HG03432 (cell line): ENCODE data around the gene GIMAP7.
"Not testable (repeated sequence)": the region's sequence is repeated elsewhere in the genome, so short reads cannot be mapped to it uniquely, and the experiment has no call there.

Experiments
- ATAC-seq: cut with Tn5 transposase; IDR thresholded peaks from one replicate; pipeline ENCODE4 v1.9.1; 2021; ENCODE audit warnings: mild to moderate bottlenecking, moderate library complexity; ENCODE audit not compliant: unreplicated experiment

The GIMAP7 gene

DNA sequence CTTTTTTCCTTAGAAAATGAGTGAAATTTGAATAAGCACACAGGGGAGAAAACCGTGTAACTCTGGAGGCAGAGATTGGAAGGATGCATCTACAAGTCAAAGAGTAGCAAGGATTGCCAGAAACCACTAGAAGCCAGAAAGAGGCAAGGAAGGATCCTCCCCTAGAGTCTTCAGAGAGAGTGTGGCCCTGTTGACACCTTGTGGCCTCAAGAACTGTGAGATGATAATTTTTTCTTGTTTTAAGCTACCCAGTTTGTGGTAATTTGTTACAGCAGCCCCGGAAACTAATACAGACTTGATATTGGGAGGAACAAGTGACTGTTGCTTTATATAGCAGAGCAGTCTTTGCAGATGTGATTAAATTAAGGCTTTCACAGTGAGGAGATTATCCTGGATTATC is 3.6 kb upstream of the GIMAP7 start:
- no peak for ATAC-seq

DNA sequence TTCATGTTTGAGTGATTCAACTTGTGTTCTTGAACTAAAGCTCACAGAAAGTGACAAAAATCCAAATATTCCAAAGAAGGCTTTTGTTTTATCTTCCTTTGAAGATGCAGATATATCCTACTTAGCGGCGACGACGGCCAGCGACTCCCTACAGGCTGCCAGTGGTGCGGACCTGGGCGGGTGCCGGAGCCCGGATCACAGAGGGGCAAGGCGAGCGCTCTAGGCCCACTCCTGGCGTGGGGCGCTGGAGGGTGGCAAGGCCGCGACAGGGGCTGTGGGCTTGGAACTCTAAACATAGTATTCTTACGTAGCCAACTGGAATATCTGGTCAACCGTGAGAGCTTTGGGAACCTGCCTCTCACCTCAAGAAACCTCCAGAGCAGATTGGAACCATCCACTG is 914 bp upstream of the GIMAP7 start:
- ATAC-seq = no peak

DNA sequence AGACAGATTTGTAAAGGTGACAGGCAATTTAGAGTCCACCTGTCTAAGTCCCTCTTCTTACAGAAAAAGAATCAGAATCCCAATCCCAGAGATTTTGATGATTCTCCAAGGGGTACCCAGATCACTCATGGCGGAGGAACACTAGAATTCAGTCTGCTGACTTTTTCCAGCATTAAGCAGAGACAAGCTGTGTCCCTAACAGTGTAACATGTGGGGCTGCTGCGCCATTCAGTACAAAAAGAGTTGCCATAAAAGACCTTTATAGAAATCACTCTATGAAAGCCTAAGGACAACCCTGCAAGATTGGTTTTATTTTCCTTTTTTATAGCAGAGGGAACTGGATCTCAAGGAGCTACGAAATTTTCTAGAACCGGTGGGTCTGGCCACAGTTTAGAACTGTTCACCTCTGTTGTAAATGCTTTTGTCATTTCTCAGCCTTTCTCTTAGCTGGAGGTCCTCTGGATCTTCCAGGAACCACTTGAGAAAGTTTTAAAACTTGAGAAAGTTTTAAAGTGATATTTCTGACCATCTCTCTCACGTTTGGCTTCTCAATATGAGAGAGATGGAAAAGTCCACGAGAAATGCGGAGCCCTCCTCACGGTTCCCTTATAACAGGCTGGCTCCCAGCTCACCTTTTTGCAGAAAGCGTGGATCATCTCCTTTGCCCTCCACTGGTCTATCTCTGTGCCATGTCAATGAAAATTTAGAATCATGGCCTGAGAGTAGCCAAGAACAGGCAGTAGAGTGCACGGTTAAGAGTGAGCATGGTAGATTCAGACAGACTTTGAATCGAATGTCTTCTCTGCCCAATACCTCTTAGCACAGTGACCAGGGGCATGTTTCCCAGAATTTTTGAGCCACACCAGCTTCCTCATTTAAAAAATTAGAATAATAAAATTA is 826 bp downstream of the GIMAP7 start:
- peak; percentile 31 for ATAC-seq

DNA sequence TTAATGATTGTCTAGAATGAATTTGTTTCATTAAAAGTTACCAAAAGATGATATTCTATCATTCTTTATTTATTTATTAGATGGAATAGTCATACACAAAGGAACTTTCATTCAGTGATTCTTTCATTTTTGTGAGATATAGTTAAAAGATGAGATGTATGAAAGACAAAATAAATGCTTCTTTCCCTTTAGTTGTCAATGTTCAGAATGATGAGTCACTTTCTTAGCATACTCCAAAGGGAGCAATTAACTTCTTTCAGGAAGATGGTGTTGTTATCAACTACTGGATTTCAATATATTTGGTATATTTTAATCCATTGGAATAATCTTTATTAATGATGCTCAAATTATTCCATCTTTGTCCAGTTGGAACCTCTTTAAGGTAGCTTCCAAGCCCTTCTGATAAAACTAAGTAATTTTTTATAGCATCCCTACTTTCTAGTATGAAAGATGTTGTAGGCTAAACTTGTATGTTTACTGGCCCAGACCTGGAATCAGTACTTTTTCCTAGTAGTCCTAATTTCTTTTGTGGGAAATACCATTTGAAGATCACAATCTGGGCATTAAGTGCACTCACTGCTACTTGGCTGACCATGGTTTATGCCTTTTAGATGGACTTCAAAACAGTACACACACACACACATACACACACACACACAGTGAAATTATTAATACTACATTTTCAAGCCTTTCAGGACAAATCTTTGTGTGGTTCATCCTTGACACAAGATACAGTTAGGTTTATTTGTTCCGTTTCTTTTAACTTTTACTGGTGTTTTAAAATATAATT is 2.5 kb downstream of the GIMAP7 start:
- no peak for ATAC-seq

DNA sequence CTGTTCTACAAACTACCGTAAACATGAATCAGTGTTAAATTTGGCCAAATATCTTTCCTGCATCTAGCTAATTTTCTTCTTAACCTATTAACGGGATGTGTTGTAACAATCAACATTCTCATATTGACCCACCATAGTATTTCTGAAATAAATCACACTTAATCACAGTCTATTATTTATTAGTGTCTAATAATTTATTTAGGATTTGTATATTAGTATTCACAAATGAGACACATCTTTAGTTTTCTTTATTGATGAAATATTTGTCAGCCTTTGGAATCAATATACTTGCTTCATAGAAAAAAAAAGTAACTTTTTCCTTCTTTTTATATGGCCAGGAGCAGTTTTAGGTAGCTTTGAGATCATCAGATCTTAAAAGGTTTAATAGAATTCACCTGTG is 4.6 kb downstream of the GIMAP7 start:
- no peak for ATAC-seq

DNA sequence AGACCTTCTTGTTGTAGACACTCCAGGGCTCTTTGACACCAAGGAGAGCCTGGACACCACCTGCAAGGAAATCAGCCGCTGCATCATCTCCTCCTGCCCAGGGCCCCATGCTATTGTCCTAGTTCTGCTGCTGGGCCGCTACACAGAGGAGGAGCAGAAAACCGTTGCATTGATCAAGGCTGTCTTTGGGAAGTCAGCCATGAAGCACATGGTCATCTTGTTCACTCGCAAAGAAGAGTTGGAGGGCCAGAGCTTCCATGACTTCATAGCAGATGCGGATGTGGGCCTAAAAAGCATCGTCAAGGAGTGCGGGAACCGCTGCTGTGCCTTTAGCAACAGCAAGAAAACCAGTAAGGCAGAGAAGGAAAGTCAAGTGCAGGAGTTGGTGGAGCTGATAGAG is 5.5 kb downstream of the GIMAP7 start:
- ATAC-seq = no peak

DNA sequence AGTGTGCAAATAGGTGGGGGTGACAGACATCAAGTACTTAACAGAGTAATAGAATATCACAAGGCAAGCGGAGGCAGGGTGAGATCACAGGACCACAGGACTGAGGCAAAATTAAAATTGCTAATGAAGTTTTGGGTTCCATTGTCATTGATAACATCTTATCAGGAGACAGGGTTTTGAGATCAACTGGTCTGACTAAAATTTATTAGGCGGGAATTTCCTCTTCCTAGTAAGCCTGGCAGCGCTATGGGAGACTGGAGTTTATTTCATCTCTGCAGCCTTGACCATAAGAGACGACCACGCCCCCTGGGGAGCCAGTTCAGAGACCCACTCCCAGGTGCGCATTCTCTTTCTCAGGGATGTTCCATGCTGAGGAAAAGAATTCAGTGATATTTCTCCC is 8.3 kb downstream of the GIMAP7 start:
- ATAC-seq = not testable (repeated sequence)

DNA sequence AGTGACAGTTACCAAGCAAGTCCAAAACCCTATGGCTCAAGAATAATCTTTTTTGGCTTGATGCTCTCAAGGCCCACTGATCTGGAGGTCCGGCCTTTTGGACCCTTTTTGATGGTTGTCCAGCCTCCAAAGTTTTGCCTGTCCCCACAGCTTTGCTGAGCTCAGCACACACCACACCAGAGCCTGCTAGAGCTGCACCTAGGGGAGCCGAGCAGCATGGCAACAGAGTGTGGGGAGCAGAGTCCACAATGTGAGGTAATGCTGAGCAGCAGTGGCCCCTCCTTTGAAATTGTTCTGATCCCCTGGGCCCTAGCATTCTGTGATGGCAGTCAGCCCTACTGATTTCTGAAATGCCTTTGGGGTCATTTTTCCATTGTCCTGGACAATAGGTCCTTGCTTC is 9.3 kb downstream of the GIMAP7 start:
- ATAC-seq = no peak

DNA sequence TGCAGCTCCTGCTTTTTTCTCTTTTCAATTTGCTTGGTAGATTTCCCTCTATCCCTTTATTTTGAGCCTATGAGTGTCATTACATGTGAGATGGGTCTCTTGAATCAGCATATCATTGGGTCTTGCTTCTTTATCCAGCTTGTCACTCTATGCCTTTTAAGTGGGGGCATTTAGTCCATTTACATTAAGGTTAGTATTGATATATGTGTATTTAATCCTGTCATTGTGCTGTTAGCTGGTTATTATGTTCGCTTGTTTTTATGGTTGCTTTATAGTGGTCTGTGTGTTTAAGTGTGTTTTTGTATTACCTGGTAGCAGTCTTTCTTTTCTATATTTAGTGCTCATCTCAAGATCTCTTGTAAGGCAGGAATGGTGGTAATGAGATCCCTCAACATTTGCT is 17.0 kb downstream of the GIMAP7 start:
- ATAC-seq = no peak

DNA sequence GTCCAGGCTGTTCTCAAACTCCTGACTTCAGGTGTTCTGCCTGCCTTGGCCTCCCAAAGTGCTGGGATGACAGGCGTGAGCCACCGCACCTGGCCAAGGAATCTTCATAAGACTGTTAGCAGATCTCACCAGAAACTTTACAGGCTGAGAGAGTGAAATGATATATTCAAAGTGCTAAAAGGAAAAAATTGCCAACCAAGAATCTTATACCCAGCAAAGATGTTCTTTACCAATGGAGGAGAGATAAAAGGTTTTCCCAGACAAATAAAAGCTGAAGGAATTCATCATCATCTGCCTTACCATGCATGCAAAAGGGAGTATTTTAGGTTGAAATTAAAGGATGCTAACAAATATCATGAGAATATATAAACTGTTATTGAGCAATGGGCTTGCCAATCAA is 23.6 kb downstream of the GIMAP7 start:
- ATAC-seq = no peak

DNA sequence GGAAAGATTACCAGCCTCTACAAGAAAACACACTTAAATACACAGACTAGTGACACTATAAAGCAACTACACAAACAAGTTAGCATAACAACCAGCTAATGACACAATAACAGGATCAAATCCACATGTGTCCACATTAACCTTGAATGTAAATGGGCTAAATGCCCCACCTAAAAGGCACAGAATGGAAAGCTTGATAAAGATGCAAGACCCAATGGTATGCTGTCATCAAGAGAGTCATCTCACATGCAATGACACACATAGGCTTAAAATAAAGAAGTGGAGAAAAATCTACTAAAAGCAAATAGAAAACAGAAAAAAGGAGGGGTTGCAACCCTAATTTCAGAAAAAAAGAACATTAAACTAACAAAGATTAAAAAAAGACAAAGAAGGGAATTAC is 38.5 kb downstream of the GIMAP7 start:
- no peak for ATAC-seq

DNA sequence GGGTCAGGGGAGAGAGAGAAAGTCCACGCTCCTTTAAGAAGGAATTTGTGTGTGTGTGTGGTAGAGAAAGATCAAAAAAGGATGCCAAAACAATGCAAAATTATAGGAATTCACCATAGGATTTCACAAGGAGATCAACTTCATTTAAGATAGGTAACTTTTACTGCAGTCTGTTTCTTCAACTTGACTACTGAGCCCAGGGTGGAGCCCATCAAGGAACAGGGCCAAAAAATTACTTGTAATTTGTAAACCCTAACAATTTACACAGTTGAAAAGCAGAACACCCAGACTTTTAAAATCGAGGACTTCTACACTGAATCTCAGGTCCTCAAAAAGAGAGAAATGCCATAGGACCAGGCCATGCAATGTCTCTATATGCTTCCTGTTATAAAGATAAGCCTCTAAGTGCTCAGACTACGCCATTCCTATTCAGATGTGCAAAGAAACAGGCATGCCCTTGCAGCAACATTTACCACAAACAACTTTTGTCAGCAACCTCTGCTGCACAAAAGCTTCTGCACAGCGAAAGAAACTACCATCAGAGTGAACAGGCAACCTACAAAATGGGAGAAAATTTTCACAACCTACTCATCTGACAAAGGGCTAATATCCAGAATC is 42.0 kb downstream of the GIMAP7 start:
- ATAC-seq = no peak

DNA sequence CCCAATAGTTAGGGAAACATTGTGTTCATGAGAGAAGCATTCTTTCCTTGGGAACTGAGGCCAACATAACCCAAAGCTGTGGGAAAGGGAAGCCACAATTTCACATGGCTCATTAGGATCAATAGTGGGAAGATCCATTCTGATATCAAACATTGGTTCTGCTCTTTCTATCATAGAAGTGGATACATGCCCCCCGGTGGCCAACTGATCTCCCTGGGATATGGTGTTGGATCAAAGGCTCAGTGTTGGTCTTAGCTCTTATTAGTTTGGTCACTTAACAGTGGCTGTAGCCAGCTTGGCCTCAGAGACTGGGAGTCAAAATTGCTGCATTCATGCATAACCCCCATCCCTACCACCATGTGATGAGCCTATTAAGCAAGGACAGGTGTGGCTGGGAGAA is 45.8 kb downstream of the GIMAP7 start:
- no peak for ATAC-seq

DNA sequence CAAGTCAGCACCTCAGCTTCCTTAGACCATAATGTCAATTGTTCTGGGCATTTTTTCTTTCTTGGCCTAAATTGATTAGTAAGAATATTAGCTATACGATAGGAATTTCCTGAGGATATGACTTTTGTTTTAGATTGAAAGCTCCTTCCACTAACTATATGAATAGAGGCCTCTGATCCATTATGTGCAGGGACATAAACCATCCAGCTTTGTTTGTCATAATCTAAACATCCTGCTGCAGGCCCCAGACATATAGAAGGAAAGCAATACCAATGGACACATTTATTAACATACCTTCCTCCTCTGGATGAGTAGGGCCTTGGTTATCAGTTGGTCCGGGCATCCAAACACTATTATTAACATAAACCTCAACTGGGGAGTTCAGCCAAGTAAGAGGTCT is 48.2 kb downstream of the GIMAP7 start:
- no peak for ATAC-seq

DNA sequence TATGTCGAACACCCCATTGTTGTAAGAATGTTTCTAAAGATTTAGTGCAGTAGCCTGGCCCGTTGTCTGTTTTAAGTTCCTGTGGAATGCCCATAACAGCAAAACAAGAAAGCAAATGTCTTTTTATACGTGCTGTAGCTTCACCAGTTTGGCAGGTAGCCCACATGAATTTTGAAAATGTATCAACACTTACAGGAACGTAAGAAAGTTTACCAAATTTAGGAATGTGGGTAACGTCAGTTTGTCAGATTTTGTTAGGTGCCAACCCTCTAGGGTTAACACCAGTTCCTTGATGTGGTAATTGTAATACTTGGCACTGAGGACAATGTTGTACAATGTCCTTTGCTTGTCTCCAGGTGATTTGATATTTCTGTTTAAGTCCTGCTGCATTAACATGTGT is 49.3 kb downstream of the GIMAP7 start:
- no peak for ATAC-seq

DNA sequence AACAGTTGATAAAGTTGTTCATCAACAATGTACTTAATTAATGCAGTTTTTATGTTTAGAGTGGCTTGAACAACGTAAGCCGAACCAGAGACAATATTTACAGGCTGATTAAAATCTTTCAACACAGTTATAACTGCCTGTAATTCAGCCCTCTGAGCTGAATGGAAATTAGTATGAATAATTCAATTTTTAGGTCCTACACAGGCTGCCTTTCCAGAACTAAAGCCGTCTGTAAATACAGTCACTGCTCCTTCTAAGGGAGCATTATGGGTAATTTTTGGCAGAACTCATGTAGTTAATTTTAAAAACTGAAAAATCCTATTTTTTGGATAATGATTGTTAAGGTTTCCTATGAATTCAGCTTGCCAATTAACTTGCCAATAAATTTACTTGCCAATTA is 49.9 kb downstream of the GIMAP7 start:
- no peak for ATAC-seq

DNA sequence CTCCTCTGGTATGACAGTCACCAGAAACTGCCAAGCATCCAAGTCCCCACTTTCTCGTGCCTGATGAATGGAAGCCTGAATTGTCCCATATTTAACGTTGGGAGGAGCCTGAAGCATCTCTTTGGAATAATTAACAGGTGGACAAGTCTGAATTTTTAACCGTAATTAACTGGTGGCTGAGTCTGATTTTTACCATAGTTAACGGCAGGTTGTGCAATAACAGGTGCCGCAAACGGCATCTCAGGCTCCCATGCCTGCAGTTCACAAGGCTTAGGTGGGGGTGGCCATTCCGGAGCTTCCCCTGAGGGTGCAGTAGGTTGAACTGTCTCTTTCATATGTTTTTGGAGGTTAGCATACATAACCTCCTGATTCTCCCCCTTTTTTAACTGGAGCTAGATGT is 50.6 kb downstream of the GIMAP7 start:
- ATAC-seq = no peak

DNA sequence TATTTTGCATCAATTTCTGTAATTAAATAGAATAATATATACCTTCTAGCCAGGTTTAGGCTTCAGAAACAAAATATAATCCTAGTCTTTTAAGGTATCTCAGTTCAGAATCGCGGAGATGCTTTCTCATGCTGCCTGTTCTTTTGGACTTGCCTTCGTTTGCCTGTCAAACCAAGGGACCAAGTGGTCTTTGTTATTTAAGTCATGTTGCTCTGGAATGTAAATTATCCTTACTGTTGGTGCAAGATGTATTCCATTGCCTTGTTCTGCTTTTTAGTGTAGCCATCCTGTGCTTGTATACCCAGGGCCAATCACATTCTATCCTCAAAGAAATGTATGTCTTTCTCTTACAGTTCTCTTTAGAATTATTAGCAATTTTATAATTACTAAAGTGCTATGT is 51.5 kb downstream of the GIMAP7 start:
- ATAC-seq = no peak

DNA sequence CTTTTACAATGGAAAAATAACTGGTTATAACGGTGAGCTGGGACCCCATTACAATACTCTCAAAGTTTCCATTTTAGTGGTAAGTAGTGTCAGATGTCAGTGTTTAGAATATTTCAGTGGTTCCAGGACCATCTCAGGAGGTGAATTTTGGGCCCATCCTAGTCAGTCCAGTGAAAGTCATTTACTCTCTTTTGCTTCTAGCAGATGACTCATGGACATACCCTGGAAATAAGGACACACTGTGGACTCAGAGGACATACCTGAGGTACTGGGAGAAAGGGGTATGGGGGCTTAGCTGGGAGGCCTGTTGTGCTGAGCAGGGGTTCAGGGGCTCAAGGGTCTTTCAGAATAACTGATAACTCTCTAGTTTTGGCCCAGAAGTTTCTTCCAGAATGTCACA is 51.9 kb downstream of the GIMAP7 start:
- no peak for ATAC-seq

DNA sequence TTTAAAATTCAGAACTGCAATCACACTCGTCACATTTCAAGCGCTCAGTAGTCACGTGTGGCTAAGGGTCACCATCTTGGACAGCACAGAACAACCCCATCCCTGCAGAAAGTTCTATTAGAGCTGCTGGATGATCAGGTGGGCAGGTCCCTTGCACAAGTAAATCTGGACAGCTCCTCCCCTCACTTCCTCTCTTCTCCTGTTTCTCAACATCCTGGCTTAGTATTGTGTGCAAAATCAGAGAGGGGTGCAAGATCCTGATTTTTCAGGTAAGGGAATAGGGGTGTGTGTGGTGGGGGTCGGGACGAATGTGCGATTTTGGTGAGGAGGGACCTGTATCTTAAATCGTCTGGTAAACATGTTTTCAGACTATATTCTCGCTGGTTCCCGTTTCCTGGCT is 52.5 kb downstream of the GIMAP7 start, which contains the start of gene GIMAP4:
TSS of gene GIMAP4 (plus strand) at position 222 of the 400 bp plus-strand sequence. CDS start 2,512 bp downstream, outside the sequence.
- ATAC-seq = no peak

DNA sequence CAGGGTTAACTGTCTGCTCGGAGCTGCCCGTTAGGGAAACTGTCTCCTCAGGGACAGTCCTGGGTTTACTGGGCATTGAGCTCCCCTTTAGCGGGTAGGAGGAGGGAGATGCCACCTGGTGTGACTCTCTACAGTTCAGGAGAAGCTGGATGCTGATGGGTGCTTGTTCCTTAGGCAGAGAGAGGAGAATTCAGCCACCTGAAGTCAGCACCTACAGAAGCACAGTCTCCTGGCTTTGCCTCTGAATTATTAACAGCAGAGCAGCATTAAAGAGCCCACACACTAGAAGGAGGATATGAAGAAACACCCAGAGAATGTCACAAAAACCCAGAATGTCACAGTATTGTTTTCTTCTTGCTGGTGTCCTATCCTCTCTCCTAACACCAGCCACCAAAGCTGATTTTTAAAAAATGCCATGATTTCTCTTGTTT is 53.2 kb downstream of the GIMAP7 start:
- no peak for ATAC-seq

DNA sequence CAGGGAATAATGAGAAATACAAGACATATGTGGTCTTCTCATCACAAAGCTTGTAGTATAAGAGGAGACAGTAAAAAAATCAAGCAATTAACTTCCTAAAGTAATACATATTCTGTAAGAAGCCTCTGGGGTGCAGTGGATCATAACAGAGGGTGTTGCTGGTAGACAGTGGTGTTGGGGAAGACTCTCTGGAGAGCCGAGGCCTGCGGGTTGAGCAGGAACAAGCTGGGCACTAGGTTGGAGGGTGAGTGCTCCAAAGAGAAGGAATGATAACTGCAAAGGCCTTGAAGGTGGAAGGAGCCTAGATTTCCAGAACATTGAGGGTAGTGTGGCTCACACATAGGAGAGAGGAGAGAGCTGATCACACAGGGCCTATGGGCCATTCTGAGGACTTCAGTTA is 54.0 kb downstream of the GIMAP7 start:
- no peak for ATAC-seq
